ENCODE results near the gene NEUROD1. TPM values are rescaled to one million over a fixed set of nuclear protein-coding genes. Genes with fewer than 3 reads are reported as not detected.

Gene NEUROD1
- not detected in 5 replicates for total RNA-seq (2022; extraction: Qiagen RNA extraction)

DNA sequence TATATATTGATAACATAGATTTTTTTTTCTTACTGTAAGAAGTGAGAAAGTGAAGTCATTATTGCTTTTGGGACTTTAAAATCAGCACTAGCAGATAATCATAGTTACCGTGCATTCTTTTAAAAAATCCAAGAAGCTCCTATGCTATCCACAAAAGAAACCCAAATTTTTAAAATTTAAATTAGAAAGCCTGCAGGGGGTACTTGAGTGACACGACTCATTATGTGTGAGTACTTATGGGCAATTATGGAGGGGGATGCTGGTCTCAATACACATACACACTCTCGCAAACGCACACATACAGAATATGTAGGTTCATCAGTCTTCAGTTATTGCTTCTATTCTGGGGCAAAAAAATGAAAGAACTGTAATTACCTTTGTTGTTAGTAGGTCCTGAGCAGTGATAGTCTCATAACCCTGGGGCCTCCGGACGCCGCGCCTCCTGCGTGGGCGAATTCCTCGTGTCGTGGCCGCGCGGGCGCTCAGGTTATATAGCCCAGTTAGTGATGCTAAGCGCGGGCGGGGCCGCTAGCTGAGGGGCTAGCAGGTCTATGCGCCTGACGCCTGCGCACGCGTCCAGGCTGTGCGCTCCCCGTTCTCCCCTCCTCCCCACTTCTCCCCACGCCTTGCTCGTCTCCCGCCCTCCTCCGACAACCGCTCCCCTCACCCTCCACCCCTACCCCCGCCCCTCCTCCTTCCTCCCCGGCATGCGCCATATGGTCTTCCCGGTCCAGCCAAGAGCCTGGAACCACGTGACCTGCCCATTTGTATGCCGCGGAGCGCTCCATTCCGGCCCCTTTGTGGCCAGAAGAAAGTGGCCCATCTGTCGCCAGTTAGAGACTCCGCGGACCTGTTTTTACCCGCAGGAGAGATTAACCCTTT is at the start of gene NEUROD1:
NEUROD1 (minus strand) TSS at position 463 of the 882 bp plus-strand sequence. CDS start 1,657 bp downstream, outside the sequence.

DNA sequence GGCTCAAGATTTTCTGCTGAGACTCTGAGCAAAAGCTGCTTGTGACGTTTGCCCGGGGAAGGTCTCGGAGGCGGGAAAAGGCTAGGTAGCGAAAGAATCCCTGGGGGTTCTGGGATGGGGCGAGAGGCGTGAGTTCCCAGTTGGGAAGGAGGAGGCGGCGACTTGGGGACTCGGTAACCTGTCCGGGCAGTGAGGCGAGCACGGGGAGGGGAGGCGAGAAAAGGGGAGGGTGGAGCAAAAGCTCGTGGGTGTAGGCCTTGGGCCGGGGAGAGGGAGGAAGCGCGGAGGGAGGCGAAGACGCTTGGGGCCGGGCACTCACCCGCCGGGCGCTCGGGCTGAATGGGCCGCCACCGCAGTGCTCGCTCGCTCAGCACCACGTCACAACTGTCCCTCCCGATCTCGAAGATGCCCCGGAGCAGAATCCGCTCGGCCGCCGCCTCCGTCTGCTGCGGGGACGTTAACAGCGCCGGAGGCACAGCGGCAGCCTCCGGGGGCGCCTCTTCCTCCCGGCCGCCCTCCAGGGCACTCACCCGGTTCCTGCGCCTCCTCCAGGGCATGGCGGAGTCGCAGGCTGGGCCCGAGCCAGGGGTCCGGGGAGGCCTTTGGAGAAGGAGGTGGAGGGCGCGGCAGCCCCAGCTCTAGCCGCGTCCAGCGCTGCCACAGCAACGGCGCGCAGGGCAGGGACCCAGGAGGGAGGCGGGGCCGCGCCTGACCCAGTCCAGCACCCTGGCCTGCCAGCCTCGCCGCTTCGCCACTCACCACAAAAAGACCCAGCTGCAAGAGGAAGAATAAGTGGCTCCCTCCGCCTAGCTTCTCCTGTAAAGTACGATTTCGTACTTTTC is 23.6 kb downstream of the NEUROD1 start, which contains the start of gene CERKL:
CERKL (minus strand) TSS at position 656 of the 842 bp plus-strand sequence; CDS start at position 557, 99 bp downstream.

Other genes with a start within 250 kb of the NEUROD1 start
- 1.1 to 2.4 TPM (median 2.0 TPM) in 5 replicates for gene ITGA4, start 223.1 kb downstream of the NEUROD1 start, total RNA-seq (2022; extraction: Qiagen RNA extraction)
- gene CERKL, start 23.4 kb downstream of the NEUROD1 start, total RNA-seq (2022; extraction: Qiagen RNA extraction): 0.18 to 0.41 TPM (median 0.35 TPM) in 5 replicates
- 48.2 to 65.3 TPM (median 57.9 TPM) in 5 replicates for gene ITPRID2, start 211.2 kb upstream of the NEUROD1 start, total RNA-seq (2022; extraction: Qiagen RNA extraction)